Bronchial epithelial cell (primary cell): ENCODE data around the gene HSDL1. TPM values are rescaled to one million over a fixed set of nuclear protein-coding genes. Genes with fewer than 3 reads are reported as not detected.
A peak's percentile ranks its signal among the peaks of the same experiment; 100 is the strongest.

Experiments
- DNase-seq: peaks from one replicate; pipeline ENCODE4 v3.0.0-alpha.2; 2010; ENCODE audit warnings: low read depth
- FAIRE-seq: peaks from 2 replicates; lab custom pipeline; 2011; peaks lifted over from hg19 to GRCh38; lab: Jason Lieb, UNC
- H3K27me3 ChIP-seq: 2 replicates; pipeline ENCODE4 v1.5.1; 2011; ENCODE audit warnings: low read length; ENCODE audit not compliant: control insufficient read depth, insufficient read depth
- H3K36me3 ChIP-seq: 2 replicates; pipeline ENCODE4 v1.5.1; 2011; ENCODE audit warnings: low read length; ENCODE audit not compliant: control insufficient read depth, insufficient read depth
- H3K4me3 ChIP-seq: 2 replicates; pipeline ENCODE4 v1.5.1; 2011; ENCODE audit warnings: mild to moderate bottlenecking, low read depth, low read length, control low read depth
- total RNA-seq: library from RNA; depleted of rRNA; stranded (reverse); fragments of >200 nt; gene quantifications from 2 replicates; pipeline ENCODE4 v1.2.1, GENCODE V29; 2014
- TF ChIP-seq, protein P1 (sequence below): IDR thresholded peaks from 2 replicates; pipeline ENCODE4 v1.5.1; 2011; ENCODE audit warnings: mild to moderate bottlenecking, moderate library complexity, low read length, control low read depth, inconsistent platforms; ENCODE audit not compliant: insufficient read depth, severe bottlenecking

Gene HSDL1
- total RNA-seq, 1 donor from 2014 or later, result 36.3 TPM

DNA sequence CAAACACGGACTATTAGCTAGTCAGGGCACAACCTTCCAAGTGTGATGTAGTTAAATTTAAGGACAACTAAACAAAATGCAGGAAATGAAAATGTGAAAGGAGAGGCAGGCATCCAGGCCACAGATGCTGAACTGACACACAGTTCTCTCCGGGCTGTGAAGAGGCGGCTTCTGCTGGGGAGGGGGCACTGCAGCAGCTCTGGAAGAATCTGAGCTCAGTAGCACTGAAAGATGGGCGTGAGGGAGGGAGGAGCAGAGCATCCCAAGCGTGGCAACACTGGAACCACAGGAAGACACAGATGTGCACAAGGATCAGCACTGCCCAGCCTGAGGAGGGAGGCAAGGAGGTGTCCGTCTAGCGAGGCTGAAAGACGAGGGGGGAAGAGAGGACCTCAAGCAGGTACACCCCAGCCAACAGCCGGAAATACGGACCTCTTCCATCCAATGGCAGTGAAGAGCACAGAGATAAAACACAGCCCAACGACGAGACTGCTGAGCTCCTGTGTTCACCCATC lies 39.6 kb downstream of the HSDL1 start:
- DNase-seq (no peak), FAIRE-seq (no peak)
- Histone ChIP-seq H3K4me3 (no peak overlapping the region), H3K36me3 (peaks cover 4% of the 10 kb centered on the region), H3K27me3 (no peaks in the 10 kb centered on the region)
- TF ChIP-seq, protein P1, sequence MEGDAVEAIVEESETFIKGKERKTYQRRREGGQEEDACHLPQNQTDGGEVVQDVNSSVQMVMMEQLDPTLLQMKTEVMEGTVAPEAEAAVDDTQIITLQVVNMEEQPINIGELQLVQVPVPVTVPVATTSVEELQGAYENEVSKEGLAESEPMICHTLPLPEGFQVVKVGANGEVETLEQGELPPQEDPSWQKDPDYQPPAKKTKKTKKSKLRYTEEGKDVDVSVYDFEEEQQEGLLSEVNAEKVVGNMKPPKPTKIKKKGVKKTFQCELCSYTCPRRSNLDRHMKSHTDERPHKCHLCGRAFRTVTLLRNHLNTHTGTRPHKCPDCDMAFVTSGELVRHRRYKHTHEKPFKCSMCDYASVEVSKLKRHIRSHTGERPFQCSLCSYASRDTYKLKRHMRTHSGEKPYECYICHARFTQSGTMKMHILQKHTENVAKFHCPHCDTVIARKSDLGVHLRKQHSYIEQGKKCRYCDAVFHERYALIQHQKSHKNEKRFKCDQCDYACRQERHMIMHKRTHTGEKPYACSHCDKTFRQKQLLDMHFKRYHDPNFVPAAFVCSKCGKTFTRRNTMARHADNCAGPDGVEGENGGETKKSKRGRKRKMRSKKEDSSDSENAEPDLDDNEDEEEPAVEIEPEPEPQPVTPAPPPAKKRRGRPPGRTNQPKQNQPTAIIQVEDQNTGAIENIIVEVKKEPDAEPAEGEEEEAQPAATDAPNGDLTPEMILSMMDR, result no peak

DNA sequence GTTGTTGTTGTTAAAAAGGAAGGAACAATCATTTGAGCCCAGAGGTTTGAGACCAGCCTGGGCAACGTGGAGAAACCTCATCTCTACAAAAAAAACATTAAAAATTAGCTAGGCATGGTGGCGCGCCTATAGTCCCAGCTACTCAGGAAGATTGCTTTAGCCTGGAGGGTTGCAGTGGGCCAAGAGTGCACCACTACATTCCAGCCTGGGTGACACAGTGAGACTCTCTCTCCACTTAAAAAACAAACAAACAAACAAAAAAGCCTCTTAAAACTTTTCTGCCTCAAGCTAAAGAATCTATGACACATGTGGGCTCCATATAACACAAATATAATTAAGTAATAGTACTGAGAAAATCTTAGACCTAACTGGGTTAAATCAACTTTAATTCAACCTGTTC lies 40.7 kb downstream of the HSDL1 start:
- DNase-seq (no peak), FAIRE-seq (no peak)
- no peak overlapping the region for H3K4me3 ChIP-seq
- H3K27me3 ChIP-seq, result no peaks in the 10 kb centered on the region
- H3K36me3 ChIP-seq, result peaks cover 4% of the 10 kb centered on the region
- TF ChIP-seq, protein P1, result no peak

DNA sequence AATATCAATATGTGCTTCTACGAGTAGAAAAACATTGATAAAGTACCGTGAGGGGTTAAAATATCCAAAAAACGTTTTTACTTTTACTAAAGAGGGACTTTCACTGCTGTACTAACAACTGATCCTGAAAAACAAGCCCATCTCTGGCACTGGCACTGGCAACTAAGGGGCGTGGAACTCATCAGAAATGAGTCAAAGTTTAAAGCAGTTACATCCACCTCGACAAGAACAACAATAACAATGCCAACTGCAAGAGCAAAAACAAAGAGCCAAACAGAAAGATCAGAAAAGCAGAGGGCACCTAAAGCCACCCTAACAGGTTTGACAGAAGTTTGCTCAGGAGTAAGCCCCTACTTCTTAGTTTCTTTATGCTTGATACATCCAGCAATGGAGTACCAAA lies 41.3 kb downstream of the HSDL1 start:
- TF ChIP-seq, protein P1, result no peak
- FAIRE-seq, result no peak
- peaks cover 4% of the 10 kb centered on the region for H3K36me3 ChIP-seq
- no peaks in the 10 kb centered on the region for H3K27me3 ChIP-seq
- H3K4me3 ChIP-seq, result no peak overlapping the region
- DNase-seq, result peak; percentile 68

DNA sequence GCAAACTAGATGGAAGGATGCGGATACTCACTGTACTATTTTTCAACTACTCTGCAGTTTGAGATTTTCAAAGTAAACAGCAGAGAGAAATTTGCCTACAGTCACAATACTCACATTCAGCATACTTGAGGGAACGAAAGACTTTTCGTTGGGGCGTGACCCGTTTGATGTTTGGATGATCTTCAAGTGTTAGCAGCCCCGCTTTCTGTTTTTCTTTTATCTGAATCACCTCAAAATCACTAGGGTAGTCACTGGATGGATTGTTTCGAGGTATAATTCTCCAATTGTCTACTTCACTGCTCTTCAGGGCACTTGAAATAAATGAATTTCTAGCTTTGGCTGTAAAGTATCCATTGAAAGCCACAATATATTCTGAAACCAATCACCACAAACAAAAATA lies 46.0 kb downstream of the HSDL1 start:
- Histone ChIP-seq H3K27me3 (no peaks in the 10 kb centered on the region), H3K4me3 (no peak overlapping the region), H3K36me3 (peaks cover 6% of the 10 kb centered on the region)
- no peak for DNase-seq
- TF ChIP-seq, protein P1, result no peak
- FAIRE-seq, result no peak

DNA sequence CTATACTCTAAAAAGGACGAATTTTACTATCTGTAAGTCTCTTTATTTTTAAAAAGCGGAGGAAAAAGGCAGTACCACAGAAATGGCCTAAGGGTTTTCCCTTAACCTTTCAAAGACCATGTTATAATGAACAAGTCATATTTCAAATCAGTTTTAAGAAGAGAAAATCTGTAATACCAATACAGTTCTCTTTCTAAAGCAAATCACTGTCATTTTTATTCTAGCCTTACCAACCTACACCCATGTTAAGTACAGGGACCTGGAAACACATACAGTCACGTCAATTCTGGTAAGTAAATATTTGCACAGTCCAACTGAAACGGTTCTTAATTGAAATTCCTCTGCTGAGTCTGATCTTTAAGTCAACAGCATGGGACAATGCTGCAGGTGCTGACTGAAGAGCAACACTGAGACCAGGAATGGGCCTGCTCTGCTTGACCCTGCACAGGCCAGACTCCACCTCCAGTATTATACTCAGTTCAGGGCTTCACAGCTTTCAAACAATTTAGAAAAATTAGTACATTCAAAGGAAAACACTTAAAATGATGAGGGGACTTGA lies 48.5 kb downstream of the HSDL1 start:
- Histone ChIP-seq H3K4me3 (no peak overlapping the region), H3K36me3 (peaks cover 19% of the 10 kb centered on the region), H3K27me3 (no peaks in the 10 kb centered on the region)
- DNase-seq (no peak), FAIRE-seq (no peak)
- TF ChIP-seq, protein P1, result no peak

DNA sequence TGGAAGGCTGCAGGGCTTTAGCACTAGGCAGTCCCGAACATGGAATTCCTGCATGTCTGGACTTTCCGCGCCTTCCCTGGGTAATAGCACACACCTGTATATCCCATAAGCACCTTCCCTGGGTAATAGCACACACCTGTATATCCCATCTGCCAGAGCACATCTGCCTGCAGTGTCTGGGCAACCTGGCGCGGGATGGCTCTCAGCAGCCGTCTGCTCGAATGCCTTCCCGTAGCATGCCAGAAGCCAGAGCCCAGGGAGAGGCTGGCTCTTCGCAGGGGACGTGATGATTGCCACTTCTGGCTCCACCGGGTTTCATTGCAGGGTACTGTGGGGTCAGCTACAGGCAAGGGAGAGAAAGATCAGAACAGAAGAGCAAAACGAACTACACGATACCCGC lies 49.5 kb downstream of the HSDL1 start:
- H3K36me3 ChIP-seq, result peaks cover 21% of the 10 kb centered on the region
- DNase-seq (no peak), FAIRE-seq (no peak)
- H3K4me3 ChIP-seq, result no peak overlapping the region
- TF ChIP-seq, protein P1, result no peak
- H3K27me3 ChIP-seq, result no peaks in the 10 kb centered on the region
